GM18508 (cell line): ENCODE measurements around the gene CAMTA1.

ENCODE experiments used
- ATAC-seq: cut with Tn5 transposase; IDR thresholded peaks from one replicate; pipeline ENCODE4 v1.9.1; 2021; ENCODE audit warnings: moderate number of reproducible peaks; ENCODE audit not compliant: insufficient read depth, unreplicated experiment

Gene CAMTA1

DNA sequence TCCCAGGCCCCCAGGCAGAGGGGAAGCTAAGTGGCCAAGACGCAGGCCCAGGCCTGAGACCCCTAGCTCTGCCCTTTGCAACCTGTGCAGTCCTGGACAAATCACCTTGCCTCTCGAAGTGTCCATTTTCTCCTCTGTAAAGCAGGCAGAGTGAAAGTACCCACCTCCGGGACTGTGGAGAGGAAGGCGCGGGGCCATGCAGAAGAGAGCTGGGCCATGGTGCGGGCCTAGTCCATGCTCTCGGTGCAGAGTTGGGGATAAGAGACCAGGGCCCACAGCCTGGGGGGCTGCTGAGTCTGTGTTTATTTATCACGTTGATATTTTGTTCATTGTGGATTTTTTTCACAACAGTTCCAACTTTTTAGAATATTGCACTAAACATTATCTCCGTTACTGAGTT, 825.7 kb downstream of the CAMTA1 start:
- no peak for ATAC-seq

GRCh38 chr1:7611421-7612010, 826.3 kb downstream of the CAMTA1 start:
- ATAC-seq = no peak

DNA sequence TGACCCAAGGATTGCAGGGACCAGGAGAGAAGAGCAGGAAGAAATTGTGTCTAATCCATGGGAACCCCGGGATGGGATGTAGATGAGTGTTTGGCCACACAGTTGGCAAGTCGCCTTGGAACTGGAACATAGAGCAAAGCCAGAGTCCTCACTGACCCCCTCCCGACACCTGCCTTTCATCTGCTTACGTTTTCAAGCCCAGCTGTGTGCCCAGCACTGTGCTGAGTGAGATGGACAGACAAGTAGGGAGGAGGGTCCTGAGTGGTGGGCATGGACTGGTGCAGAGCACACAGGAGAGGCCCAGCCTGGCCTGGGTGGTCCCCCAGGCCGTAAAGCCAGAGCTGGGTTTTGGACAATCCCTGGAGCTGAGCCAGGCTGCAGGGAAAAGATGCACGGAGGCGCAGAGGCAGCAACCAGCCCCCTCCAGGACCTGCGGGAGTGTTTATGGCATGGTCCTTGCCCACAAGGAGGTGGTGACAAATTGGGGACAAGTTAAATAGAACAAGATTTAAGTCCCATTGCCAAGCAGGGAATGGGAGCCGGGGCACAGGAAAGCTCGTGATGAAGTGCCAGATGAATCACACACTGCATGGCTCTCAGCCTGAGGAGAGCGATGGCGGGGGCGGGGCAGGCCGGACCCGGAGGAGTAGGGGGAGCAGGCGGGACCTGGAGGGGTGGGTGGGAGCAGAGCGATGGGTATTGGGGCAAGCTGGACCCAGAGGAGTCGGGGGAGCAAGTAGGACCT, 828.0 kb downstream of the CAMTA1 start:
- no peak for ATAC-seq

- ATAC-seq = no peak
These were observed 828.6 kb downstream of the CAMTA1 start for GRCh38 chr1:7613851-7614205.

DNA sequence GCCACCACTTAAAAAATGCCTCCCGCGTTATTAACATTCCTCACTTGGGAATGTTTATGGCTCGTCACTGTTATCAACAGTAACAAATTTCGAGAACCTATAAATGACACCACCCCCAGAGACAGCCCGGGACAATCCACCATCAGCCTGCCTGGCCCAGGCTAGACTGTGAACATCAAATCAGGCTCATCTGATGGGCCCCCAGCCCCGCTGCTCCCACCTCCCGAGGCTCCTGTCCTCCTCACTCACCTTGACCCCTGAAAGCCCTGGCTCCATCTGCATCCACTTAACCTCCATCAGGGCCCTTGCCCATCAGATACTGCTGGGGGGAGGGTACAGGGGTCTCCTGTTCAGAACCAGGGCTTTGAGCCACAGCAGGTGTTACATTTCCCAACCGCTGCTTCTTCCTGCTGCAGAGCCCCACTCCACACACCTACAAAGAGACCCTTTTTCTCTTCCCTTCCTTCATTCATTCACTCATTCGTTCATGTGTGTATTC, 829.4 kb downstream of the CAMTA1 start:
- ATAC-seq = no peak

DNA sequence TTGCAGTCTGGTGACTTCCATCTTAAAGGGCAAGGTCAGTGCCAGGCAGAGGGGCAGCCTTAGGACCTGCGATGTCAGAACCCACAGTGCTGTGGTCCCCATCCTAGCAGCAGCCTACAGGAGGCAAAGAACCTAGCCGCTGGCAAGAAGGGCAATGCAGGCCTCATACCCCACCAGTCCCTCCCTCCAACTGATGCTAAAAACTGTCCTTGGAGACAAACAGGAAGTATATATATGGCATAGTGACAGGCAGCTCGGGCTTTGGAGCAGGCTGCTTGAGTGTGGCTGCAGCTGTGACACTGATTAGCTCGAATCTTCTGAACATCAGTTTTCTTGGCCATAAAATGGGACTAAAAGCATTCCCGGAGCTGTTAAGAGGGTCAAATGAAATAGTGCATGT, 829.9 kb downstream of the CAMTA1 start:
- ATAC-seq = no peak

- ATAC-seq = no peak
These were observed 831.0 kb downstream of the CAMTA1 start for GRCh38 chr1:7616076-7616832.

DNA sequence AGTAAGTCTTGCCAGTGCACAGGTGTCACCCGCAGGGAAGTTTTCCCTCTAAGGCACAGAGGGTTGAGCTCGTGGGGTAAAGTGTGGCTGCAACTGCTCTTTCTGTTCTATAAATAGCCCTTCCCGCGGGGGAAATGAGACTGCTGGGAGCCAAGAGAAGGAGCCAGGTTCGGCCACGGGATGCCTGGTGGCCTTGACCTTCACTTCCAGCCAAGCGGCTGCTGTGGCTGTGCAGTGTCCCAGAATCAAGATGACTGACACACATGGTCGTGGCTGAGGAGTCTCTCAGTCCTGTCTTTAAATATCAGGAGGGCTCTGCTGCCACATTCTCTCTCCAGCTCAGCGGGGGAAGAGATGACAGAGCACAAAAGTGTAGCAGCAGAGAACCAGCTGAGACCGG, 831.7 kb downstream of the CAMTA1 start:
- no peak for ATAC-seq

GRCh38 chr1:7617826-7618225, 832.6 kb downstream of the CAMTA1 start:
- no peak for ATAC-seq

DNA sequence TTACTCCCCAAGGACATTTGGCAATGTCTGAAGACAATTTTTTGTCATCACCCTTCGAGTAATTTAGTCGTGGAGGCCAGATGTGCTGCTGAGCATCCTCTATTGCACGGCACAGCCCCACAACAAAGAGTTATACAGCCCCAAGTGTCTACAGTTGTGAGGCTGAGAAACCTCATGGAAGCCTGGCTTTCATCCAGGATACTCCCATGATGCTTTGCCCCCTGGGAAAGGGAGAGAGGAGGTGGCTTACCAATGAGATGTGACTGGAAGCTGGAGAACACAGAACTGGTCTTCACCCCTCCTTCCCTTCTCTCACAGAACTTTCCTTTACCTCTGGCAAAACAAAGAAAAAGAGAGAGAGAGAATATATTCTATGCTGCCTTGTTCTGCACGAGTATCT, 834.9 kb downstream of the CAMTA1 start:
- ATAC-seq = no peak

DNA sequence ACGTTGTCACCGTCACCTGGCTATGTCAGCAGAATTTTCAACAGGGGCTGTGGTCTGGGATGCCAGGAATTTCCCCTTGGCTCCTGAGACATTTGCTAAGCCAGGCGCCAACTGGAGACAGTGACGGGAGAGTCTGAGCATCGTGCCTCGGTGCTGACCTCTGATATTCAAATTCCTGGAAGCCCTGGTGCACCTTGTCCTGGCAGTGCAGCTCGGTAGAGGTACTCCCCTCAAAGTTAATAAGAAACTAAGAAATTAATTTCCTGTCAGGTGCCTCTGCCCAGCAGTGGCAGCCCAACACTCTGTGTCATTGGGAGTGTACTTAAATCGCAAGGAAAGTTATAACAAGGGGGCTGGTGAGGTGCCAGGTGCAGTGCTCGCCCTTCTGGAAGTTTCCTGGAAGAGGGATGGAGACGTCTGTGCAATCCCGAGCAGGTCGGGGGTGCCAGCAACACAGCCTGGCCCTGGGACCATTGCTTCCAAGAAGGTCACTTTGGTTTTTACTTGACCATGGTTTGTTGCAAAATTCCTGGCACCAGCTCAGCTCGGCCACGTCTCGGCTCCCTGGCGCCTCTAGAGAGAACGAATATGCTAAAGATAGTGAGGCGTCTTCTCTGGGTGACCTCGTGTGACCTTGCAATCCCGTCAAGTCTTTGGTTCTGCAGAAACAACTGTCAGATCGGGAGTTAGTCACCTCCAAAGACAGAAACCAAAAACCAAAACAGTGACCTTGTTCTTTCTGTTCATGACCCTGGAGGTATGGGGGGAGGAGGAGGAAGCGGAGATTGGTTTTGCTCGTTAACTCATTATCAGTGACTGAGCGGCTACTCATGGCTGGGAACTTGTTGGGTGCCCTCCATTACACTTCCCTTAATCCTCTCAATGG, 836.3 kb downstream of the CAMTA1 start:
- ATAC-seq = no peak

- no peak for ATAC-seq
These were observed 838.6 kb downstream of the CAMTA1 start for GRCh38 chr1:7623842-7624241.

DNA sequence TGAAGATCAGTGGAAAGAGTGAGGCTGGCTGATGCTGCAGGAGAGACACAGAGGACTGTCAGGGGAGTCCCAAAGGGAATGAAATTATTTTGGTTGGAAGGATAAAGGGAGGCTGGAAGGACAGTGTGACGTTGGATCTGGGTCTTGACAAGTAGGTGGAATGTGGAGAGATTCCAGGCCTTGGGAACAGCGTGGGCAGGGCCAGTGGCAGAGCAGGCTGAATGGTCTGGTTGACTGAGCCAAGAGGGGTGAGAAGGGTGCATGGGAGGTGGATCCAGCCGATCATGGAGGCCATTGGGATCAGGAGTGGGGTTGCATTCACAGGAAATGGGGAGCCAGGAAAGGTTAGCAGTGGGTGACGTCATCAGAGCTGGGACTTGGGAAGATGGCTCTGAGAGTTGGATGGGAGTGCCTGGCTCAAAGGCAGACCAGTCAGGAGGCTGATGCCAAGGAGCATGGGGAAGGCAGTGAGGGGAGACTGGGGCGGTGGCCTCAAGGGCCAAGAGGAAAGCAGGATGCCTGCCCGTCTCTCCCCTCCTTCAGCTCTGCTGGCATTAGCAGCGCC, 839.6 kb downstream of the CAMTA1 start:
- no peak for ATAC-seq

DNA sequence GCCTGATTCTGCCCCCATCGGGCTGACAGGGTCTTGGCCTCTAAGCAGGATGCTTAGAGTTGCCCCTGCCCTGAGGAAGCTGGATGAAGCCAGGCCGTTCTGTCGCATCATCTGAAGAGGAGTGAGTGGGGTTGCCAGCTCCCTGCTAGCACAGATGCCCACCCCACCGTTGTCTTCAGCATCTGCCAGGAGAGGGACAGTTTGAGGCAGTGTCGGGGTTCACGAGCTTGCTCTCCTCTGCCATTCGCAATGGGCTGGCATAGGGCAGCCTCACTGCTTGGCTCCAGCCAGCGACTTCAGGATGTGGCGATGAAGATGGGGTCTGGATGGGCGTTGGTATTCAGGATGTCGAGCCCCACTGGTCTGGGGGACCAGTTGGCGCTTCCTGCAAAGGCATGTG, 840.1 kb downstream of the CAMTA1 start:
- no peak for ATAC-seq

GRCh38 chr1:7628273-7628672, 843.0 kb downstream of the CAMTA1 start:
- no peak for ATAC-seq

DNA sequence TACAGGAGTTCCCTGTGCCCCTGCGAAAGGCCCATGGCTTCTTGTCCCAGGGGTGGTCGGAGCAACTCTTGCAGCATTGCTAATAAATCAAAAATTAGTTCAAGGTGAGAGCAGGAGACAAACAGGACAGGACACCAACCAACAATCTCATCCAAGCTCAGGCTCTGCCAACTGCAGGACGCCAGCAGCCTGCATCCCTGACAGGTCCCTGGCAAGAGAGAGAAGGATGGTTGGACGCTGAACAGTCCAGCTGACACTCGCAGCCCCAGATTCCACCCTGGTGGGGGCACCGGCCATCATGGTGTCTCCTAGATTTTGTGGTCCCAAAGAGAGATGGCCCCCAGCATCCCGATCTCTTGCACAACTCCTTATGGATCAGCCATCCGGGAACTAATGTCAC, 843.8 kb downstream of the CAMTA1 start:
- ATAC-seq = no peak

DNA sequence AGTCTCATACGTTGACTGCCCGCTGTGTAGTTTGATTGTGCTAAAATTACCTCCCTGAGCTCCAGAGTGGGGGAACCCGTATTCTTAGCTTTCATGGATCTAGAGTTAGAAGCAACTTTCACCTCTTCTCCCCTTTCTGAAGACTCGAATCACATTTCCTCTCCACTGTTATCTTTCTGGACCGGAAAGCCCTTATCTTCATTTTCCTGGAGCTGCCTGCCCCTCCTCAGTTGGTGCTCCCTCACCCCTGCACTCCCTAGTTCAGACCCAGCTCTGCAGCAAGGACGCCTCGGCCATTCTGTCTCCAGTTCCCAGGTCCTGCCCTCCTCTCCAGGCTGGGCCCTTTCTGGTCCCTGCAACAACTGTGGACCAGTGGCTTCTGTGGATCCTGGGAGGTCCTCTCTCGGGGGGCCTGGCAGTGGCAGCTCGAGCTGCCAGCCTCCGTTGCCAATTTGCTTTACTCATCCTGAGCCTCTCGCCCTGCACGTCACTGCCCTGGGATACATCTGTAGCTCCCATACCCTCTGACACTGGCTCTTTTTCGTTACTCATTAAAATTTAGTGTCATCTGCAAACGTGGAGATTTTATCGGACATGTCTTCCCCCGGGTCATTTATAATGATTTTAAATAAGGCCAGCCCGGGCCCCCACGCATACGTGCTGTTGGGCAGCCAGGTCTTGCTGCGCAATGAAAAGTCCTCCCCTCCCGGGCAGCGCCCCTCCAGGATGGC, 844.4 kb downstream of the CAMTA1 start:
- no peak for ATAC-seq

- no peak for ATAC-seq
These were observed 845.1 kb downstream of the CAMTA1 start for GRCh38 chr1:7630378-7630777.

GRCh38 chr1:7632176-7632575, 846.9 kb downstream of the CAMTA1 start:
- ATAC-seq = no peak

DNA sequence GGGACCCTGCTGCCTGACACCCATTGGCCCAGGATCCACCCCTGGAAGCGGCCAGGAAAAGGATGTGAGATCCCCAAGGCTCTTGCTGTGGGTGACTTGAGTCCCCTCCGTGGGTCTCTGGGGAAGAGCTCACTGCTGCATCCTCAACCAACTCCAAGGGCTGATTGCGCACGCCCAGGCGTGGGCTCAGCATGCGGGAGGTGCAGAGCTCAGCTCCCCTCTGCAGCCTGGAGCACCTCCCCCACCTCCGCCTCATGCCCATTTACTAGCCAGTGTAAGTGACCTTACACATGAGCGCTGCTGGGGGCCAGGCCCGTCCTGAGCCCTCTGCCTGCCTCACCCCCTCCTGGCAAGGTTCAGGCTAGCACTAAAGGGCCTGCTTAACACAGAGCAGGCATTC, 847.4 kb downstream of the CAMTA1 start:
- no peak for ATAC-seq
